HT1080 (cell line): Measurements from ENCODE around the gene APOE. TPM values are rescaled to one million over a fixed set of nuclear protein-coding genes. Genes with fewer than 3 reads are reported as not detected.
"Not testable (repeated sequence)": the region's sequence is repeated elsewhere in the genome, so short reads cannot be mapped to it uniquely, and the experiment has no call there.

ENCODE experiments used
- DNase-seq: peaks from one replicate; pipeline ENCODE4 v3.0.0-alpha.2; 2015; ENCODE audit warnings: low read depth
- total RNA-seq: library from RNA; depleted of rRNA; stranded (reverse); fragments of >200 nt; shearing (Covaris generic); gene quantifications from 2 replicates; pipeline ENCODE4 v1.2.3, GENCODE V29; 2014

Gene APOE
- total RNA-seq, 1 experiment from 2014 or later: 1.9 TPM

DNA sequence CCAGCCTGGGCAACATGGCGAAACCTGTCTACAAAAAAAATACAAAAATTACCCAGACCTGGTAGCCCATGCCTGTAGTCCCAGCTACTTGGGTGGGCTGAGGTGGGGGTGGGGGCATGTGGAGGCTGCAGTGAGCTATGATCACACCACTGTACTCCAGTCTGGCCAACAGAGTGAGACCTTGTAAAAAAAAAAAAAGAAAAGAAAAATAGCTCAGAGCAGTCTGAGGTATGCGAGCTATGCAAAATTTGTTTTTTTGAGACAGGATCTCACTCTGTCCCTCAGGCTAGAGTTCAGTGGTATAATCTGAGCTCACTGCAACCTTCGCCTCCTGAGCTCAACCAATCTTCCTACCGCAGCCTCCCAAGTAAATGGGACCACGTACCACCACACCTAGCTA lies 21.7 kb upstream of the APOE start:
- DNase-seq: no peak

- DNase-seq: no peak
These were observed 21.0 kb upstream of the APOE start for GRCh38 chr19:44884566-44884965.

- no peak for DNase-seq
These were observed 19.5 kb upstream of the APOE start for GRCh38 chr19:44886141-44886540.

GRCh38 chr19:44887648-44888047 lies 17.9 kb upstream of the APOE start:
- DNase-seq: no peak

DNA sequence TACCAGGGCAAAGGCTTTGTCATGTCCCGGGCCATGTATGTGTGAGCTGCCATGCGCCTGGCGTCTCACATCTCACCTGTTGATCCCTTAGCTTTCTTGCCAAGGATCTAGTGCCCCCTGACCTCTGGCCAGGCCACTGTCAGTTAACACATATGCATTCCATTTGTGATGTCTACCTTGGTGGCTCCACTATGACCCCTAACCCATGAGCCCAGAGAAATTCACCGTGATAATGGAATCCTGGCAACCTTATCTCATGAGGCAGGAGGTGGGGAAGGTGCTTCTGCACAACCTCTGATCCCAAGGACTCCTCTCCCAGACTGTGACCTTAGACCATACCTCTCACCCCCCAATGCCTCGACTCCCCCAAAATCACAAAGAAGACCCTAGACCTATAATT lies 17.3 kb upstream of the APOE start:
- not testable (repeated sequence) for DNase-seq

DNA sequence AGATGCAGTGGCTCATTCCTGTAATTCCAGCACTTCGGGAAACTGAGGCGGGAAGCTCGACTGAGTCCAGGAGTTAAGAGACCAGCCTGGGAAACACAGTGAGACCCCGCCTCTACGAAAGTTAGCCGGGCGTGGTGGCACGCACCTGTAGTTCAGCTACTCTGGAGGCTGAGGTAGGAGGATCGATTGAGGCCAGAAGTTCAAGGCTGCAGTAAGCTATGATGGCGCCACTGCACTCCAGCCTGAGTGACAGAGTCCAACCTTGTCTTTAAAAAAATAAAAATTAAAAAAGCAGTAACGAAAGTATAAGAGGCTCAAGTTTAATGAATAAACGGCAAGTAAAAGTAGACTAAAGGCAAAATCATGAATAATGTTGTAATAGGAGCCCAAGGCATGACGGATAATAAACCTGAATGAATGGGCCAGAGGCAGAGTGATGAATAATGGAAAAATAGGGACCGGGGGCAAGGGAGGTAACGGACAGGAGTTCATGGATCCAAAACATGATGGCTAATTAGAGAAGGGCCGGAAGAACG lies 15.7 kb upstream of the APOE start:
- DNase-seq: no peak

GRCh38 chr19:44890366-44891015 lies 15.1 kb upstream of the APOE start:
- DNase-seq: peak; percentile 100

GRCh38 chr19:44891016-44891882 lies 14.3 kb upstream of the APOE start, which contains the start of gene TOMM40:
TOMM40 (plus strand) TSS chr19:44891254; CDS start chr19:44891416, 162 bp downstream.
- no peak for DNase-seq

- DNase-seq: no peak
These were observed 12.7 kb upstream of the APOE start for GRCh38 chr19:44892932-44893331.

- no peak for DNase-seq
These were observed 12.1 kb upstream of the APOE start for GRCh38 chr19:44893332-44894051.

DNA sequence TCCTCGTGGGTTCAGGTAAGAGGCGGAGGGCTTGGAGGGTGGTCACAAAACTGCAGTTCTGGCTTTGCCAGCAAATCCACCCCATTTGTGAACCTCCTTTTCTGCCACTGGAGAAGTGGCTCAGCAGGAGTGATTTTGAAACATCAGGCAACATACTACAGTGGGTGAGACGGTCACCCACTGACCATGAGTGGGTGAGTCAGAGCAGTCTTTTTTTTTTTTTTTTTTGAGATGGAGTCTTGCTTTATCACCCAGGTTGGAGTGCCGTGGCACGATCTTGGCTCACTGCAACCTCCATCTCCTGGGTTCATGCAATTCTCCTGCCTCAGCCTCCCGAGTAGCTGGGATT lies 11.6 kb upstream of the APOE start:
- no peak for DNase-seq

- DNase-seq: no peak
These were observed 10.7 kb upstream of the APOE start for GRCh38 chr19:44894946-44895345.

- DNase-seq: no peak
These were observed 7.8 kb upstream of the APOE start for GRCh38 chr19:44897835-44898234.

DNA sequence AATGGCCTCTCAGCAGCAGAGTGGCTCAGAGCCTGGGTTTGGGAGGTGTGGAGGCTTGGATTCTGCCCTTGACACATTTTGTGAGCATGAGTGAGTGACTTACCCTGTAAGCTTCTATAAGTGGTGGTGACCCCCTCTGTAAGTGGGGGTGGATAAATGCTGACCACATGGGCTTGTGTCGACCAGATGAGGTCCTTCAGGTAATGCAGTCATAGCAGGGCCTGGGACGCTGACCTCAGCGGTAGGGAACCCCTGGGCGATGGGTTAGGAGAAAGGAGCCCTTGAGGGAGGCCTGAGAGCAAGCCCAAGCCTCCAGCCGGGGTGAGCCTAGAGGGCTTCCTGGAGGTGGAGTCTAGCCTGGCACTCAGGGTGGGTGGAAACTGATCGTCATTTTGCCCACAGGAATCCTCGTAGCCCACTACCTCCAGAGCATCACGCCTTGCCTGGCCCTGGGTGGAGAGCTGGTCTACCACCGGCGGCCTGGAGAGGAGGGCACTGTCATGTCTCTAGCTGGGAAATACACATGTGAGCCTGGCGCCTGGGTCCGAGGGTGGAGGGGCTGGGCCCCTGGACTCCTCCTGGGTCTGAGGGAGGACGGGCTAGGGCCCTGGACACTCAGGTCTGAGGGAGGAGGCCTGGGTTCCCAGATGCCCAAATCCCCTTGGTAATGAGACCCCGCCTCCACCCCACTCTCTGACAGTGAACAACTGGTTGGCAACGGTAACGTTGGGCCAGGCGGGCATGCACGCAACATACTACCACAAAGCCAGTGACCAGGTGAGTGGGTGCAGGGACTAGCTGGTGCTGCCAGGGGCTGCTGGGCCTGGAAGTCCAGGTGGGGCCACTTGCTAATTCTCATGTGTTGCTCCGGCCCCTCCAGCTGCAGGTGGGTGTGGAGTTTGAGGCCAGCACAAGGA lies 5.0 kb upstream of the APOE start:
- DNase-seq: no peak

- DNase-seq: no peak
These were observed 2.4 kb upstream of the APOE start for GRCh38 chr19:44903216-44903601.

- peak; percentile 77 for DNase-seq
These were observed 1.8 kb upstream of the APOE start for GRCh38 chr19:44903602-44904425.

GRCh38 chr19:44904426-44904994 lies 1.1 kb upstream of the APOE start:
- no peak for DNase-seq

DNA sequence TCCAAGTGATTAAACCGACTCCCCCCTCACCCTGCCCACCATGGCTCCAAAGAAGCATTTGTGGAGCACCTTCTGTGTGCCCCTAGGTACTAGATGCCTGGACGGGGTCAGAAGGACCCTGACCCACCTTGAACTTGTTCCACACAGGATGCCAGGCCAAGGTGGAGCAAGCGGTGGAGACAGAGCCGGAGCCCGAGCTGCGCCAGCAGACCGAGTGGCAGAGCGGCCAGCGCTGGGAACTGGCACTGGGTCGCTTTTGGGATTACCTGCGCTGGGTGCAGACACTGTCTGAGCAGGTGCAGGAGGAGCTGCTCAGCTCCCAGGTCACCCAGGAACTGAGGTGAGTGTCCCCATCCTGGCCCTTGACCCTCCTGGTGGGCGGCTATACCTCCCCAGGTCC lies 2.0 kb downstream of the APOE start:
- no peak for DNase-seq

DNA sequence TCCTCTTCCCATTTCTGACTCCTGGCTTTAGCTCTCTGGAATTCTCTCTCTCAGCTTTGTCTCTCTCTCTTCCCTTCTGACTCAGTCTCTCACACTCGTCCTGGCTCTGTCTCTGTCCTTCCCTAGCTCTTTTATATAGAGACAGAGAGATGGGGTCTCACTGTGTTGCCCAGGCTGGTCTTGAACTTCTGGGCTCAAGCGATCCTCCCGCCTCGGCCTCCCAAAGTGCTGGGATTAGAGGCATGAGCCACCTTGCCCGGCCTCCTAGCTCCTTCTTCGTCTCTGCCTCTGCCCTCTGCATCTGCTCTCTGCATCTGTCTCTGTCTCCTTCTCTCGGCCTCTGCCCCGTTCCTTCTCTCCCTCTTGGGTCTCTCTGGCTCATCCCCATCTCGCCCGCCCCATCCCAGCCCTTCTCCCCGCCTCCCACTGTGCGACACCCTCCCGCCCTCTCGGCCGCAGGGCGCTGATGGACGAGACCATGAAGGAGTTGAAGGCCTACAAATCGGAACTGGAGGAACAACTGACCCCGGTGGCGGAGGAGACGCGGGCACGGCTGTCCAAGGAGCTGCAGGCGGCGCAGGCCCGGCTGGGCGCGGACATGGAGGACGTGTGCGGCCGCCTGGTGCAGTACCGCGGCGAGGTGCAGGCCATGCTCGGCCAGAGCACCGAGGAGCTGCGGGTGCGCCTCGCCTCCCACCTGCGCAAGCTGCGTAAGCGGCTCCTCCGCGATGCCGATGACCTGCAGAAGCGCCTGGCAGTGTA lies 2.7 kb downstream of the APOE start:
- DNase-seq: no peak
